ENCODE results near the gene MACF1.

DNA sequence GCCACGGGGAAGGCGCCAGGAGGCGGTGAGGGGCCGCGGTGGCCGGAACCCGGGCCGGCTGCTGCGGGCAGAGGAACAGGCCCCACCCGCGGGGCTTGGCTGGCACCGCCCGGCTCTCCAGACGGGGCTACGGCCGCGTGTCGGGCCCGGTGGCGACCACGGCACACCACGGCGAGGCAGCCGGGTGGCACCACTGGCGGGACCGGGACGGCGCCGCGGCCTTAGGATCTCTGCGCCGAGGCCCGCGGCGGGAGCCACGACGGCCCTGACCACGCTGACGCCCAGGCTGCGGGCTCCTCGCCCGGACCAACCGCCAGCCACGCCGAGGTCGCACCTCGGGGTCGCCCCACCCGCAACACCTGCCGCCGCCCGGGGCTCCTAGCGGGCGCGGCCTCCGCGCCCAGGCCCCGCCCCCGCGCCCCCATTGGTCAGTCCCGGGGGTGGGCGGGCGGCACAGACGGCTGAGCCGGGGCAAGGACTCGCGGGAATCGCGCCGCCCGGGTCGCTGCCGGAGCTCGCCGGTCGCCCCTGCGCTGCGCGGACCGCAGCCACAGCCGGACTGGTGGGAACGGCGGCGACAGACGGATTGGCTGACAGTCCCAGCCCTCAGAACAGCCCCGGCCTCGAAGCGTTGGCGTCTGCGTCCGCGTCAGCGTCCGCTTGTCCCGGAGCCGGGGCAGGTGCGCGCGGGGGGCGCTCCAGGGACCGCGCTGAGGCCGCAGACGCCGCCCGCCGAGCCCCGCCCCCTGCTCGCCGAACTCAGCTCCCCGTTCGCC is 286.8 kb downstream of the MACF1 start, which contains the start of gene BMP8A:
- TF ChIP-seq POLR2A (IDR thresholded peaks at IDR 0.05), result no peak
- peak in 1 of 6 experiments; percentile 8 for TF ChIP-seq CTCF (IDR thresholded peaks at IDR 0.05)
- no peak for TF ChIP-seq EP300 (IDR thresholded peaks at IDR 0.05)
